B cell (primary cell): Measurements from ENCODE around the gene ELMO3. TPM values are rescaled to one million over a fixed set of nuclear protein-coding genes. Genes with fewer than 3 reads are reported as not detected.

Experiments used
- ATAC-seq: fragments of 200-7000 bp; cut with Tn5 transposase; one replicate; pipeline ENCODE4 v1.10.0; 2021; ENCODE audit warnings: low read depth, mild to moderate bottlenecking, moderate number of reproducible peaks, moderate library complexity
- CTCF ChIA-PET: fragments of 350-600 bp; sonication (Branson Sonifier 250); formaldehyde crosslinking; loops from one replicate; lab custom pipeline; 2021; ENCODE audit warnings: antibody characterized with exemption, inconsistent platforms; lab: Charles Lee
- POLR2A ChIA-PET: fragments of 350-600 bp; sonication (Branson Sonifier 250); formaldehyde crosslinking; loops from one replicate; lab custom pipeline; 2021; ENCODE audit warnings: antibody characterized with exemption; lab: Charles Lee
- DNase-seq: peaks from one replicate; pipeline ENCODE4 v3.0.0; 2013
- H2AFZ ChIP-seq: 2 replicates; pipeline ENCODE4 v1.6.1; 2012; ENCODE audit warnings: mild to moderate bottlenecking, low read depth, low read length; ENCODE audit not compliant: insufficient read depth, poor library complexity, severe bottlenecking
- H3K27ac ChIP-seq, 2 donors: 1 replicate in 1 of 2; 2 replicates in 1 of 2; pipeline ENCODE4 v1.5.1; 2012 to 2013; ENCODE audit warnings: low read length in 2 of 2, mild to moderate bottlenecking in 2 of 2, moderate library complexity in 1 of 2
- H3K27me3 ChIP-seq, 4 experiments: fragments of 200-600 bp in 1 of 4; sonication (generic) in 1 of 4; replicated peaks in 1 of 4; 1 replicate in 2 of 4; 2 replicates in 2 of 4; pipeline versions ENCODE4 v1.6.1 to v1.7.0; 2013 to 2016; ENCODE audit warnings: low read length in 3 of 4, mild to moderate bottlenecking in 2 of 4, mixed read lengths in 1 of 4, moderate library complexity in 1 of 4; ENCODE audit not compliant: insufficient read depth in 4 of 4, control insufficient read depth in 3 of 4; ENCODE audit errors: control extremely low read depth in 1 of 4
- H3K36me3 ChIP-seq, 2 experiments: replicated peaks in 1 of 2; 1 replicate in 1 of 2; 2 replicates in 1 of 2; pipeline versions ENCODE4 v1.6.1 to v1.7.1; 2013; ENCODE audit warnings: low read length in 1 of 2; ENCODE audit not compliant: insufficient read depth in 2 of 2, control insufficient read depth in 1 of 2; ENCODE audit errors: control extremely low read depth in 1 of 2, extremely low read depth in 1 of 2
- H3K4me1 ChIP-seq, 2 donors: fragments of 200-600 bp in 1 of 2; sonication (generic) in 1 of 2; 1 replicate in 1 of 2; 2 replicates in 1 of 2; pipeline versions ENCODE4 v1.5.1 to v1.6.1; 2013 to 2017; ENCODE audit warnings: low read length in 2 of 2; ENCODE audit not compliant: control insufficient read depth in 2 of 2, insufficient read depth in 2 of 2
- H3K4me2 ChIP-seq: replicated peaks from 2 replicates; pipeline ENCODE3; 2012; ENCODE audit warnings: mild to moderate bottlenecking, low read depth, low read length; ENCODE audit not compliant: poor library complexity, severe bottlenecking
- H3K4me3 ChIP-seq, 5 experiments: fragments of 200-600 bp in 1 of 5; sonication (generic) in 1 of 5; 1 replicate in 3 of 5; 2 replicates in 2 of 5; pipeline versions ENCODE4 v1.5.1 to v1.7.0; 2011 to 2016; ENCODE audit warnings: low read length in 4 of 5, mild to moderate bottlenecking in 4 of 5, low read depth in 2 of 5, control low read depth in 1 of 5, moderate library complexity in 1 of 5; ENCODE audit not compliant: insufficient read depth in 1 of 5; ENCODE audit errors: control extremely low read depth in 1 of 5, extremely low read depth in 1 of 5
- H3K79me2 ChIP-seq: fragments of 200-600 bp; sonication (generic); one replicate; pipeline ENCODE4 v1.6.0; 2016; ENCODE audit warnings: low read length; ENCODE audit not compliant: control insufficient read depth, insufficient read depth
- H3K9ac ChIP-seq: fragments of 200-600 bp; sonication (generic); 2 replicates; pipeline ENCODE4 v1.6.1; 2017; ENCODE audit warnings: mild to moderate bottlenecking, low read length, moderate library complexity
- H3K9me3 ChIP-seq, 3 donors: one replicate each; pipeline versions ENCODE4 v1.6.1 to v1.7.1; 2013; ENCODE audit warnings: low read length in 2 of 3; ENCODE audit not compliant: control insufficient read depth in 2 of 3, insufficient read depth in 1 of 3; ENCODE audit errors: control extremely low read depth in 1 of 3
- H4K20me1 ChIP-seq: 2 replicates; pipeline ENCODE4 v1.6.0; 2012; ENCODE audit warnings: mild to moderate bottlenecking, low read length; ENCODE audit not compliant: insufficient read depth, control insufficient read depth, poor library complexity, severe bottlenecking
- H3K27ac Mint-ChIP-seq: one replicate; pipeline ENCODE4 v1.8.0; 2021; ENCODE audit warnings: mixed read lengths
- H3K27me3 Mint-ChIP-seq: one replicate; pipeline ENCODE4 v1.8.0; 2021; ENCODE audit warnings: mixed read lengths
- H3K4me1 Mint-ChIP-seq: one replicate; pipeline ENCODE4 v1.8.0; 2021; ENCODE audit warnings: mixed read lengths
- H3K4me3 Mint-ChIP-seq: one replicate; pipeline ENCODE4 v1.8.0; 2021; ENCODE audit warnings: mixed read lengths
- H3K9me3 Mint-ChIP-seq: one replicate; pipeline ENCODE4 v1.8.0; 2022; ENCODE audit warnings: mixed read lengths; ENCODE audit not compliant: insufficient read depth
- EZH2 ChIP-seq: IDR thresholded peaks from 2 replicates; pipeline ENCODE4 v1.6.1; 2012; ENCODE audit warnings: borderline replicate concordance, low read depth, mild to moderate bottlenecking, moderate library complexity, low read length; ENCODE audit not compliant: insufficient read depth, poor library complexity, severe bottlenecking
- WGBS: methylation state at CpG from one replicate; pipeline ENCODE4 v1.1.5; 2013; ENCODE audit warnings: missing lambda C conversion rate; ENCODE audit not compliant: insufficient coverage; 5-methylcytosine and 5-hydroxymethylcytosine counted together
- intact Hi-C: fragments of 100-400 bp; cut with micrococcal nuclease; formaldehyde crosslinking; loops from one replicate; pipeline ENCODE4 v1.10.0; 2022
- polyA plus RNA-seq: library from polyadenylated mRNA; depleted of rRNA; stranded (reverse); fragments of >200 nt; gene quantifications from 2 replicates; pipeline ENCODE4 v1.2.3, GENCODE V29; 2012
- total RNA-seq, 2 donors: library from RNA; stranded (reverse); fragments of 120-200 nt in 1 of 2; gene quantifications; 1 replicate in 1 of 2; 2 replicates in 1 of 2; pipeline versions ENCODE4 v1.2.3 to v1.2.4, GENCODE V29; 2013 to 2022
- TF ChIP-seq, protein P1 (sequence below): fragments of 200-600 bp; IDR thresholded peaks from one replicate; pipeline ENCODE4 v1.8.0; 2022; ENCODE audit warnings: antibody characterized with exemption, mild to moderate bottlenecking

Gene ELMO3
- total and polyA plus RNA-seq, 2 donors (not counting 1 experiment from before 2014, with no cell fraction given): 9.1 to 9.6 TPM

DNA sequence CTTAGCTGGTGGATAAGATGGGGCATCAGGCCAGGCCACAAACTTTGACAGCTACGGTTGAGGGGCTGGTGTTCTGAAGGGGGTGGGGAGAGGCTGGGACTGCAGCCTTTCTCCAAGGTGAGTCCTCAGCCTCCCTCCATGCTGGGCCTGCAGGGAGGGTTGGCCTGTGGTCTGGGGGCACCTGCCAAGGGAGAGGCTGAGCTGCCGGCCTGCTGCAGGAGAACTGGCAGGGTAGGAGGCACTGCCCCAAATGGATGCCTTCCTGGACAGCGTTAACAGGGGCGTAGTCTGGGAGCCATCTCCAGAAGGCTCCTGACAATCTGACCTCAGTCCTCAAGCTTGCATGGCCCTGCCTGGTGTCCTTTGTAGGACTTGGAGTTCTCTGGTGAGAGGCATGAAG is 5.1 kb downstream of the ELMO3 start:
- no peak overlapping the region for H3K27ac Mint-ChIP-seq
- H3K27me3 Mint-ChIP-seq: no peaks in the 10 kb centered on the region
- TF ChIP-seq, protein P1, sequence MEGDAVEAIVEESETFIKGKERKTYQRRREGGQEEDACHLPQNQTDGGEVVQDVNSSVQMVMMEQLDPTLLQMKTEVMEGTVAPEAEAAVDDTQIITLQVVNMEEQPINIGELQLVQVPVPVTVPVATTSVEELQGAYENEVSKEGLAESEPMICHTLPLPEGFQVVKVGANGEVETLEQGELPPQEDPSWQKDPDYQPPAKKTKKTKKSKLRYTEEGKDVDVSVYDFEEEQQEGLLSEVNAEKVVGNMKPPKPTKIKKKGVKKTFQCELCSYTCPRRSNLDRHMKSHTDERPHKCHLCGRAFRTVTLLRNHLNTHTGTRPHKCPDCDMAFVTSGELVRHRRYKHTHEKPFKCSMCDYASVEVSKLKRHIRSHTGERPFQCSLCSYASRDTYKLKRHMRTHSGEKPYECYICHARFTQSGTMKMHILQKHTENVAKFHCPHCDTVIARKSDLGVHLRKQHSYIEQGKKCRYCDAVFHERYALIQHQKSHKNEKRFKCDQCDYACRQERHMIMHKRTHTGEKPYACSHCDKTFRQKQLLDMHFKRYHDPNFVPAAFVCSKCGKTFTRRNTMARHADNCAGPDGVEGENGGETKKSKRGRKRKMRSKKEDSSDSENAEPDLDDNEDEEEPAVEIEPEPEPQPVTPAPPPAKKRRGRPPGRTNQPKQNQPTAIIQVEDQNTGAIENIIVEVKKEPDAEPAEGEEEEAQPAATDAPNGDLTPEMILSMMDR: no peak
- TF ChIP-seq EZH2: no peak
- no peaks in the 10 kb centered on the region for H3K79me2 ChIP-seq
- H3K4me1 Mint-ChIP-seq: no peaks in the 10 kb centered on the region
- H3K4me3 Mint-ChIP-seq: no peak overlapping the region
- no peak overlapping the region for H2AFZ ChIP-seq
- WGBS: 74% methylated on average over 4 of the region's 4 CpGs
- H3K36me3 ChIP-seq: peaks cover 0 to 25% of the 10 kb centered on the region in 2 experiments
- H3K9ac ChIP-seq: no peak overlapping the region
- no peak overlapping the region for H3K4me3 ChIP-seq
- no peak overlapping the region for H3K27ac ChIP-seq
- ATAC-seq: no peak
- no peaks in the 10 kb centered on the region for H3K27me3 ChIP-seq
- intact Hi-C loops: no loop called here
- H3K9me3 Mint-ChIP-seq: no peaks in the 10 kb centered on the region
- no peaks in the 10 kb centered on the region for H3K4me1 ChIP-seq
- DNase-seq: no peak
- POLR2A ChIA-PET: no interaction called here
- H3K9me3 ChIP-seq: no peaks in the 10 kb centered on the region
- H4K20me1 ChIP-seq: no peaks in the 10 kb centered on the region
- CTCF ChIA-PET: no interaction called here
- H3K4me2 ChIP-seq: no peak overlapping the region

DNA sequence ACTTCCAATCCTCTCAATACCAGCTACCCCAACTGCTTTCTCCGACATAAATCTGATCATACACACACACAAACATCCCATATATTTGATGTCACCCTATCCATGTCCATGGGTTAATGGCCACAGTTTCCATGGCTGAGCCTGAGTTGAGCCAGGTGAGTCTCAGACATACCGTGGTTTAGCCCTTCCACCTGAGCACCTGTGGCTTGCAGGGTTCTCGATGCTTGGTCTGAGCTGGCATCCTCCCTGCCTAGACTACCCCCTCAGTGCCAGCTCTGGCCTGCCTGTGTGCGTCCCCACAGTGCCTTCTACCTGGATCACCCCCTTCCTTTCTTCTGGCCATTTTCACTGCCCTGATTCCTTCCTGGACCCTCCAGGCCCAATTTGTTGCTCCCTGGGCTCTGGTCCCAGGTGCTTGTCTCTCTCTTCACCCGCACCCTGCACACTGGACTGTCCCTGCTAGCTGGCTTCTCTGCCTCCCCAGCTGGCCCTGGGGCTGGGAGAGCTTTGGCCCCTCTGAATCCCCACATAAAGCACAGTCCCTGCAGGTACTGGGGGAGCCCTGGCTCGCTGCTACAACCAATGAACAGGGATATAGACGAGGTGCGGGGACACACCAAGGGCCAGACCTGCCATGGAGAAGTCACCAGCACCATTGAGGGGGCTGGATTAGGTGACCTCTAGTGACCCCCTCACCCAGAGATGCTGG is 7.4 kb downstream of the ELMO3 start:
- Mint-ChIP-seq H3K4me3 (no peak overlapping the region), H3K9me3 (no peaks in the 10 kb centered on the region), H3K4me1 (no peaks in the 10 kb centered on the region), H3K27ac (peak overlapping the region; percentile 15), H3K27me3 (no peaks in the 10 kb centered on the region)
- H3K4me3 ChIP-seq: no peak overlapping the region
- peaks cover 0 to 20% of the 10 kb centered on the region in 2 experiments for H3K36me3 ChIP-seq
- H3K4me2 ChIP-seq: no peak overlapping the region
- no peak overlapping the region for H3K9ac ChIP-seq
- POLR2A ChIA-PET: no interaction called here
- TF ChIP-seq EZH2: no peak
- TF ChIP-seq, protein P1: no peak
- WGBS: 97% methylated on average over 6 of the region's 8 CpGs
- H3K79me2 ChIP-seq: no peaks in the 10 kb centered on the region
- no peak for ATAC-seq
- H3K27me3 ChIP-seq: no peaks in the 10 kb centered on the region
- no peak overlapping the region for H2AFZ ChIP-seq
- no peaks in the 10 kb centered on the region for H3K4me1 ChIP-seq
- H3K9me3 ChIP-seq: no peaks in the 10 kb centered on the region
- no peaks in the 10 kb centered on the region for H4K20me1 ChIP-seq
- CTCF ChIA-PET: no interaction called here
- intact Hi-C loops: no loop called here
- DNase-seq: no peak
- H3K27ac ChIP-seq: no peak overlapping the region
